Lung microvascular endothelial cell (primary cell): Measurements from ENCODE around the gene AMBRA1. TPM values are rescaled to one million over a fixed set of nuclear protein-coding genes. Genes with fewer than 3 reads are reported as not detected.

Source experiments
- DNase-seq, 2 donors: peaks; one replicate each; pipeline versions ENCODE4 v3.0.0 to v3.0.0-alpha.2; 2010; ENCODE audit warnings: low read depth in 2 of 2
- total RNA-seq: library from RNA; depleted of rRNA; stranded (reverse); fragments of >200 nt; gene quantifications from 2 replicates; pipeline ENCODE4 v1.2.1, GENCODE V29; 2014

Gene AMBRA1
- total RNA-seq, 1 donor from 2014 or later, result 15.3 TPM

DNA sequence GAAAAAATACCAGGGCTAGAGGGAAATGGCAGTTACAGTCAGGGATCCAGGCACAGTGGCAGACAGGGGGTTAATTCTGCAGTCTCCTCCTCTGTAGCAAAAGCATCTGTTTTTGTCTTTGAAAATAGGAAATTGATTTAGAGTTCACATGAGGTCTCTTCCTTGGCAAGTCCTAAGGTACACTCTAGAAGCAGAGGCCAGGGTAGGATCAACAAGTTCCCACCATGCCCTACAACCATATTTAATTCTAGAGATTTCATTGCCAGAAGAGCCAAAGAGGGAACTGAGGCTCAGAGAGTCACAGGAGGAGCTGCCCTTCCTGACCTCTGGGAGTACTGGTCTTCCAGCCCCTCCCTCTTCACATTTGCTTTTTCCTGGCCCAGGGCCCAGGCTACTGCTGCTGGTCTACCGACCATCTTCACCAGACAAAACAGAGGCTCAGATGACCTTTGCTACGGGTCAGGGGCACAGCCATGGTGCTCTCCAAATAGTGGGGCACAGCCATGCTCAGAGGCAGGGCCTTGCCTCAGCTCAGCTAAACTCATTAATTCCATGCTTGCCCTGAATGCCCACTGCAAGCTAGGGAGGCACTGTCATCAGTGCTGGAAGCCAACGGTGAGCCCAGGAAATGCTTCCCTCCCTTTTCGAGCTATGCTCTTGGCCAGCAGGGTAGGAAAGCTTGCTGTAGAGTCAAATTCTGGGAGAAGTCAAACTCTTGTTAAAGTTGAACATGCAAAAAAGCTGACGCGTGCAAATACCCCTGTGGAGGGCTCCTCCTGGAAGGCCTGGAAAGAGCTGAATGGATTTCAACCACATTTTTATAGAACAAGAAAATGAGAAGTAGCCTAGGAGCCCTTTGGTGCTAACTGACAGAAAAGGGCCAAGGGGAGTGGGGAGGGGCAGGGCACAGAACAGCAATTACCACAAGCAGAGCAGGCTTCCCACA, 190.6 kb downstream of the AMBRA1 start:
- no peak for DNase-seq

GRCh38 chr11:46397526-46397925, 196.3 kb downstream of the AMBRA1 start:
- DNase-seq, result no peak

DNA sequence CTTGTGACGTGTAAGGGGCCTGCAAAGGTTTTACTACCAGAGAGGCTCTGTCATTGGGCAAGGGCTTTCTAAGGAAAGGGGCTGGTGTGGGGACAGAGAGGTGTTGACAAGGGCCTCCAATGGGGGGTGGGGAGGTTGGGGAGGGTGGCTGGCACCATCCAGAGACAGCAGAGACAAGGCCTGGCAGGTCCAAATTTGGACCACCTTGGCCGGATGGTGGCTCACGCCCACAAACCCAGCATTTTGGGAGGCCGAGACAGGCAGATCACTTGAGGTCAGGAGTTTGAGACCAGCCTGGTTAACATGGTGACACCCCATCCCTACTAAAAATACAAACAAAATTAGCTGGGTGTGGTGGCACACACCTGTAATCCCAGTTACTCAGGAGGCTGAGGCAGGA, 200.1 kb downstream of the AMBRA1 start:
- DNase-seq, result no peak

GRCh38 chr11:46393231-46393616, 200.6 kb downstream of the AMBRA1 start:
- no peak for DNase-seq

- DNase-seq, result peak; percentile 82 to 83
Measured at GRCh38 chr11:46392421-46393230, 201.2 kb downstream of the AMBRA1 start.

DNA sequence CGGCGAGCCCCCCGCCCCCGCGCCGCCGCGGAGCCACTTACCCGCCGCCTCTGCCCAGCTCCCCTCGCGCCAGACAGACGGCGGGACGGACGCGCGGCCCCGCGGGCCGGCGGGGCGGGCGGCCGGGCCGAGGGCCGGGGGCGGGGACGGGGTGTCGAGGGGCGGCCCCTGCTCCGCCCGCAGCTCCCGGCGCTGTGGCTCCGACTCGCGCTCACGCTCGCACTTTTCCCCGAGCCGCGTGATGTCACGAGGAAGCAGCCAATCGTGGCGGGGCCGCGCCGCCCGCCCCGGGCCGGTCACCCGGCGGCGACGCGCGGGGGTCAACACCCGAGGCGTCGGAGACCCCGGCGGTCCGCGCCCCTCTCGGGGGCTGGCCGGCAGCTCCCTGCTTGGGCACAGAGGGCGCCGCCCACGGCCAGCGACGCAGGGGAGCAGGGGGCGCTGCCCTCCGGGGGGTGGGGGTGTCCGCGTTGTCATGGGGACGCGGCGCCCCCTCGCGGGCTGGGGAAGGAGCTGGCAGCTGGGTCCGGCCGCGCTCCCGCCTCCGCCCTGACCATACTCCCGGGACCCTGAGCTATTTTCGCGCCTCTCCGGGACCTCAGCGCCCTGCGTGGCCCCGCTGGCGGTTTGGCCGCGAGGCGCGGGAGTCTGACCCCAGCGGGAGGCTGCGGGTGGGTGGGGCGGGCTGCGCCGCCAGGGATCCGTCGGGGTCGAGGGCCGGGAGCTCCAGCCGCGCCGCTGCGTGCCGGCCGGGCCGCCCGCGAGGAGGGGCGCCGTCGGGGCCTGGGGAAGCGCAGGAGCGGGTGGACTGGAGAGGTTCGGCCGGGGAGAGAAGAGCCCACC, 202.0 kb downstream of the AMBRA1 start, which contains the start of gene CHRM4:
TSS of gene CHRM4 (minus strand) at position 199 of the 843 bp plus-strand sequence. CDS start 5,219 bp downstream, outside the sequence.
- DNase-seq, result peak; percentile 51 to 70

DNA sequence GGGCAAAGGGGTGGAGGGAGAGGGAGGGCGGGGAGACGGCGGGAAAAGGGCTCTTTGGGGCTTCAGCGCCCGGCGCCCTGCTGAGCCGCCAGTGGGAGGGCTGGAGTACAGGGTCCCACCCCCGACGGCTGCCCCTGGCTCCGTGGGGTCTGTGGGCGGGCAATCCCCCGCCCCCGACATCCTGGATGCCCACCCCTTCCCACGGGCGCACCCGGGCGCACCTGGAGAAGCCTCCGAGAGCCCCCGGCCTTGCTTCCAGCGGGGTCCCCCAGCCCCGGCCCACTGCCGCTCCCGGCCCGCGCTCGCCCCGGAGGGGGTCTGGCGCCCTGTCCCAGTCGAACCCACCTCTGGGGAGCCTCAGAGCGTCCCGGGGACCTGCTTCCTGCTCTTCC, 202.6 kb downstream of the AMBRA1 start:
- DNase-seq, result no peak

GRCh38 chr11:46390331-46391171, 203.3 kb downstream of the AMBRA1 start:
- DNase-seq, result no peak

- peak; percentile 80 to 85 for DNase-seq
Measured at GRCh38 chr11:46389450-46390330, 204.1 kb downstream of the AMBRA1 start.

GRCh38 chr11:46388619-46389449, 205.0 kb downstream of the AMBRA1 start:
- peak in 1 of 2 donors; percentile 22 for DNase-seq

GRCh38 chr11:46387919-46388618, 205.8 kb downstream of the AMBRA1 start:
- peak in 1 of 2 donors; percentile 24 for DNase-seq

GRCh38 chr11:46387456-46387855, 206.4 kb downstream of the AMBRA1 start:
- no peak for DNase-seq

- DNase-seq, result no peak
Measured at GRCh38 chr11:46386674-46387073, 207.1 kb downstream of the AMBRA1 start.

DNA sequence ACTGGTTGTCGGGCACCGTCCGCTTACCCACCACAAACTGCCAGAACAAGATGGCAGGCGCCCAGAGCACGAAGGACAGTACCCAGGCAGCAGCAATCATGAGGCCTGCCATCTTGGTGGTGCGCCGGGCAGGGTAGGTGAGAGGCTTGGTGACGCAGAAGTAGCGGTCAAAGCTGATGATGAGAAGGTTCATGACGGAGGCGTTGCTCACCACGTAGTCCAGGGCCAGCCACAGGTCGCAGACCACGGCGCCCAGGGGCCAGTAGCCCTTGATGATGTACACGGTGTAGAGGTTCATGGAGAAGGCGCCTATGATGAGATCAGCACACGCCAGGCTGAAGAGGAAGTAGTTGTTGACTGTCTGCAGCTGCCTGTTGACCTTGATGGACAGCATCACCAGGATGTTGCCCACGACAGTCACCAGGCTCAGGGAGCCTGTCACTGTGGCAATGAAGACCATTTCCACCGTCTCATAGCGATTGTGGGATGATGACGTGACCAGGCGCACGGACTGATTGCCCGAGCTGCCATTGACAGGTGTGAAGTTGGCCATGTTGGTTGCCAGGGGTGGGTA, 207.7 kb downstream of the AMBRA1 start:
- no peak for DNase-seq

DNA sequence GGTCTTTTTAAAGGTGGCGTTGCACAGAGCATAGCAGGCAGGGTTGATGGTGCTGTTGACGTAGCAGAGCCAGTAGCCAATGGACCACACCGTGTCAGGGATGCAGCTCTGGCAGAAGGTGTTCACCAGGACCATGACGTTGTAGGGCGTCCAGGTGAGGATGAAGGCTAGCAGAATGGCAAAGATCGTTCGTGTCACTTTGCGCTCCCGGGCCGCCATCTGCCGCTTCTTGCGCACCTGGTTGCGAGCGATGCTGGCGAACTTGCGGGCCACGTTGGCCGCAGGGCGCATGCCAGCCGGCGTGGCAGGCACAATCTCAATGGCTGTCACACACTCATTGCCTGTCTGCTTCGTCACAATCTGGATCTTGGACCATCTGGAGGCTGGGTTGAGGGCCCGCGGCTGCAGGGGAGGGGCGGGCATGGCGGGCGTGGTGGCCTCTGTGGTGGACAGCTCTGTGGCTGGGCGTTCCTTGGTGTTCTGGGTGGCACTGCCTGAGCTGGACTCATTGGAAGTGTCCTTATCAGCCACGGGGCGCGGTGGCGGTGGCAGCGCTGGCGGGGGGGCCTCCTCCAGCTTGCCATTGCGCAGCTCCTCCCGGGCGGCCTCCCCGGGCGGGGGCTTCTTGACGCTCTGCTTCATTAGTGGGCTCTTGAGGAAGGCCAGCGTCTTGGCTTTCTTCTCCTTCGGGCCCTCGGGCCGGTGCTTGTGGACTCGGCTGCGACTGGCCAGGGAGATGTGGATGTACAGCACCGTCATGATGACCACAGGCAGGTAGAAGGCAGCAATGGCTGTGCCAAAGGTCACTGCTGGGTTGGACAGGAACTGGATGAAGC, 208.4 kb downstream of the AMBRA1 start:
- no peak for DNase-seq

GRCh38 chr11:46383974-46384701, 209.7 kb downstream of the AMBRA1 start:
- DNase-seq, result no peak
